ENCODE results near the gene CGREF1. TPM values are rescaled to one million over a fixed set of nuclear protein-coding genes. Genes with fewer than 3 reads are reported as not detected.

Gene CGREF1
- total RNA-seq, 1 experiment from 2014 or later: 5.0 TPM

GRCh38 chr2:27136751-27137150 lies 17.8 kb upstream of the CGREF1 start:
- no peaks in the 10 kb centered on the region for H3K9me3 ChIP-seq
- Mint-ChIP-seq H3K4me3 (ENCODE audit: unreplicated experiment) (no peak overlapping the region), H3K9me3 (ENCODE audit: unreplicated experiment) (no peaks in the 10 kb centered on the region), H3K36me3 (ENCODE audit: insufficient read depth, unreplicated experiment) (peaks cover 35% of the 10 kb centered on the region), H3K4me1 (ENCODE audit: low read depth, unreplicated experiment) (peaks cover 6% of the 10 kb centered on the region), H3K27ac (ENCODE audit: unreplicated experiment) (no peak overlapping the region), H3K27me3 (ENCODE audit: insufficient read depth, unreplicated experiment) (no peaks in the 10 kb centered on the region)
- H3K4me3 ChIP-seq (ENCODE audit: low read depth, low read length): no peak overlapping the region
- H3K36me3 ChIP-seq (ENCODE audit: control insufficient read depth, insufficient read depth, low read length): no peaks in the 10 kb centered on the region; the same call in 1 of the 2 replicates
- H3K27me3 ChIP-seq (replicated peaks; ENCODE audit: control insufficient read depth, insufficient read depth, low read length): no peaks in the 10 kb centered on the region
- peaks cover 5% of the 10 kb centered on the region; the same call in 1 of the 2 replicates for H3K4me1 ChIP-seq
- TF ChIP-seq, protein P1, sequence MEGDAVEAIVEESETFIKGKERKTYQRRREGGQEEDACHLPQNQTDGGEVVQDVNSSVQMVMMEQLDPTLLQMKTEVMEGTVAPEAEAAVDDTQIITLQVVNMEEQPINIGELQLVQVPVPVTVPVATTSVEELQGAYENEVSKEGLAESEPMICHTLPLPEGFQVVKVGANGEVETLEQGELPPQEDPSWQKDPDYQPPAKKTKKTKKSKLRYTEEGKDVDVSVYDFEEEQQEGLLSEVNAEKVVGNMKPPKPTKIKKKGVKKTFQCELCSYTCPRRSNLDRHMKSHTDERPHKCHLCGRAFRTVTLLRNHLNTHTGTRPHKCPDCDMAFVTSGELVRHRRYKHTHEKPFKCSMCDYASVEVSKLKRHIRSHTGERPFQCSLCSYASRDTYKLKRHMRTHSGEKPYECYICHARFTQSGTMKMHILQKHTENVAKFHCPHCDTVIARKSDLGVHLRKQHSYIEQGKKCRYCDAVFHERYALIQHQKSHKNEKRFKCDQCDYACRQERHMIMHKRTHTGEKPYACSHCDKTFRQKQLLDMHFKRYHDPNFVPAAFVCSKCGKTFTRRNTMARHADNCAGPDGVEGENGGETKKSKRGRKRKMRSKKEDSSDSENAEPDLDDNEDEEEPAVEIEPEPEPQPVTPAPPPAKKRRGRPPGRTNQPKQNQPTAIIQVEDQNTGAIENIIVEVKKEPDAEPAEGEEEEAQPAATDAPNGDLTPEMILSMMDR (IDR thresholded peaks at IDR 0.05; ENCODE audit: insufficient read depth in 1 of 2, low read depth in 1 of 2, low read length in 1 of 2, severe bottlenecking in 1 of 2, unreplicated experiment in 1 of 2): no peak
- intact Hi-C loops (cut with micrococcal nuclease; ENCODE audit: unreplicated experiment): no loop called here
- CTCF ChIA-PET: no interaction called here
- no peak for DNase-seq
- BruUV-seq (replicated peaks): no TSS peak
- POLR2A ChIA-PET: interaction anchor here (0.6 kb wide), 1 partner anchor 38 kb away, joined by 4 read pairs; no protein-coding TSS in a partner anchor

- Mint-ChIP-seq H3K27ac (ENCODE audit: unreplicated experiment) (peak overlapping the region; percentile 93), H3K27me3 (ENCODE audit: insufficient read depth, unreplicated experiment) (no peaks in the 10 kb centered on the region), H3K4me3 (ENCODE audit: unreplicated experiment) (peak overlapping the region; percentile 86), H3K9me3 (ENCODE audit: unreplicated experiment) (no peaks in the 10 kb centered on the region), H3K4me1 (ENCODE audit: low read depth, unreplicated experiment) (peaks cover 6% of the 10 kb centered on the region), H3K36me3 (ENCODE audit: insufficient read depth, unreplicated experiment) (peaks cover 35% of the 10 kb centered on the region)
- Histone ChIP-seq H3K4me1 (peaks cover 5% of the 10 kb centered on the region; the same call in 1 of the 2 replicates), H3K36me3 (ENCODE audit: control insufficient read depth, insufficient read depth, low read length) (no peaks in the 10 kb centered on the region; the same call in 1 of the 2 replicates), H3K4me3 (ENCODE audit: low read depth, low read length) (no peak overlapping the region), H3K9me3 (no peaks in the 10 kb centered on the region), H3K27me3 (replicated peaks; ENCODE audit: control insufficient read depth, insufficient read depth, low read length) (no peaks in the 10 kb centered on the region)
- TF ChIP-seq, protein P1 (IDR thresholded peaks at IDR 0.05; ENCODE audit: insufficient read depth in 1 of 2, low read depth in 1 of 2, low read length in 1 of 2, severe bottlenecking in 1 of 2, unreplicated experiment in 1 of 2): no peak
- no peak for DNase-seq
- POLR2A ChIA-PET: interaction anchor here (0.7 kb wide), 1 partner anchor 40 kb away, joined by 4 read pairs; no protein-coding TSS in a partner anchor
- intact Hi-C loops (cut with micrococcal nuclease; ENCODE audit: unreplicated experiment): loop anchor here (2.0 kb wide), 1 partner anchor 37 kb away; no protein-coding TSS in a partner anchor
- no TSS peak for BruUV-seq (replicated peaks)
- CTCF ChIA-PET: interaction anchor here (0.7 to 1.4 kb wide), 2 partner anchors 52 to 157 kb away, joined by 3 to 4 read pairs; no protein-coding TSS in a partner anchor
Observed at GRCh38 chr2:27135478-27135955, 16.6 kb upstream of the CGREF1 start.

GRCh38 chr2:27134781-27135477 lies 16.0 kb upstream of the CGREF1 start:
- Mint-ChIP-seq H3K9me3 (ENCODE audit: unreplicated experiment) (no peaks in the 10 kb centered on the region), H3K27ac (ENCODE audit: unreplicated experiment) (peak overlapping the region; percentile 93), H3K36me3 (ENCODE audit: insufficient read depth, unreplicated experiment) (peaks cover 35% of the 10 kb centered on the region), H3K4me1 (ENCODE audit: low read depth, unreplicated experiment) (peaks cover 6% of the 10 kb centered on the region), H3K27me3 (ENCODE audit: insufficient read depth, unreplicated experiment) (no peaks in the 10 kb centered on the region), H3K4me3 (ENCODE audit: unreplicated experiment) (peak overlapping the region; percentile 86)
- no peak for DNase-seq
- ChIA-PET POLR2A (interaction anchor here (0.7 to 1.6 kb wide), 3 partner anchors 12 to 56 kb away, joined by 4 to 8 read pairs (median 7); partner anchors contain the start of gene ABHD1), CTCF (interaction anchor here (1.2 to 2.1 kb wide), 3 partner anchors 57 to 158 kb away, joined by 3 to 22 read pairs (median 4); partner anchors contain the start of genes ATRAID and SLC5A6)
- H3K27me3 ChIP-seq (replicated peaks; ENCODE audit: control insufficient read depth, insufficient read depth, low read length): no peaks in the 10 kb centered on the region
- BruUV-seq (replicated peaks): no TSS peak
- peak overlapping the region; percentile 64 for H3K4me3 ChIP-seq (ENCODE audit: low read depth, low read length)
- H3K36me3 ChIP-seq (ENCODE audit: control insufficient read depth, insufficient read depth, low read length): no peaks in the 10 kb centered on the region; the same call in 1 of the 2 replicates
- H3K9me3 ChIP-seq: no peaks in the 10 kb centered on the region
- peaks cover 5% of the 10 kb centered on the region; the same call in 1 of the 2 replicates for H3K4me1 ChIP-seq
- intact Hi-C loops (cut with micrococcal nuclease; ENCODE audit: unreplicated experiment): loop anchor here (2.0 kb wide), 1 partner anchor 36 kb away; no protein-coding TSS in a partner anchor
- TF ChIP-seq, protein P1 (IDR thresholded peaks at IDR 0.05; ENCODE audit: insufficient read depth in 1 of 2, low read depth in 1 of 2, low read length in 1 of 2, severe bottlenecking in 1 of 2, unreplicated experiment in 1 of 2): no peak
